CD1c-positive myeloid dendritic cell (primary cell): ENCODE measurements around the gene ZNF837.
A peak's percentile ranks its signal among the peaks of the same experiment; 100 is the strongest.

ENCODE experiments used
- DNase-seq: peaks from one replicate; pipeline ENCODE4 v3.0.0-alpha.2; 2016; ENCODE audit errors: extremely low spot score

Gene ZNF837

DNA sequence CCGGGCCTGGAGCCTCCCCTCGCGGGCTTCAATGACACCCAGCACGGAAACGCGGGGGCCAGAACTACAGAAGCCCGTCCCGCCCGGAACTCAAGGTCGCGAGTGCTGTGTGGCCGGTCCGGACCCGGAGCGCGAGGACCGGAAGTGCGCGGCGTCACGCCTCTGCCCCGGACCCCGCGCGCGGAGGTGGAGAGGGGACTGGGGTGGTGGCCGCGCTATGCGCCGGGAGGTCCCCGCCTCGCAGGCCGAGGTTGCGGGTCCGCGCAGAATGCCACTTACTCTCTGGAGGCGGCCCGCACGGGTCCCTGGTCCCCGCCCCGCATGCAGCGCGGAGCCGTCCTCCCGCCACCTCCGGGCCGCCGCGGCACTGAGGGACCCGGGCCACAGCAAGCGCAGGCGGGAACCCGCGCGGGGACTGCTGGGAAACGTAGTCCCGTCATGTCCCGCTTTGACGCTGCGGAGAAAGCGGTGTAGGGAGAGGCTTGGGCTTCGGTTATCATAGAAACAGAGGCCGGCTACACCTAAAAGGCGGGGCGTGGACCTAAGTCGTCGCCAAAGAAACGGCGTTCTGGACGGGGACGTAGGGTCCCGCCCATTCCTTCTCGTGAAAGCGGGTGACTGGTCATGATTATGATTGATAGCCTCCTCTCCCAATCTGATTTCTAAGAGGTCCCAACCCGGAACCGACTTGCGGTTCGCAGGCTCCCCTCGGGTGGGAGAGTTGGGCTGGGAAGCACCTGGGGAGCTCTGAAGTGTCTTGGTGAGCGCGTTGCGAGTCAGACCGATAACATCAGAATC lies at the start of gene ZNF837:
TSS of gene ZNF837 (minus strand) at position 369 of the 798 bp plus-strand sequence. CDS start 11,698 bp downstream, outside the sequence.
- peak; percentile 100 for DNase-seq

- no peak for DNase-seq
Observed at GRCh38 chr19:58429745-58430144, 48.9 kb upstream of the ZNF837 start.

DNA sequence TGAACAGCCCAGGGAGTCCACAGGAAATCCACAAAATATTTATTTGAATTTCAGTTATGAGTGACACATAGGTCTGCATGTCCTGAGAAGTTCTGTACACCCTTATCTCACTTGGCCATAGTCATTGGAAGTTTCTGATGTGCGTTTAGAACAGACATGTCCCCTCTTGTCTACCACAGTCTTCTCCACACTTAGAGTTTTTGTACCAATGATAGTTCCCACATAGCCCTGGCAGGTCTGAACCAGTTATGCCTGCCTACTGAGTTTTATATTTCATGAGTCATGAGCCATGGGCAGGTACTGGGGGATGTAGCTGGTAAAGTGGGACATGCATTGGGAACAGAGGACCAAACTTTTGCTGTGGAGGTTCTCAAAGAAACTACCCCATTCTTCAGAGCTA lies 47.8 kb upstream of the ZNF837 start:
- DNase-seq, result no peak

DNA sequence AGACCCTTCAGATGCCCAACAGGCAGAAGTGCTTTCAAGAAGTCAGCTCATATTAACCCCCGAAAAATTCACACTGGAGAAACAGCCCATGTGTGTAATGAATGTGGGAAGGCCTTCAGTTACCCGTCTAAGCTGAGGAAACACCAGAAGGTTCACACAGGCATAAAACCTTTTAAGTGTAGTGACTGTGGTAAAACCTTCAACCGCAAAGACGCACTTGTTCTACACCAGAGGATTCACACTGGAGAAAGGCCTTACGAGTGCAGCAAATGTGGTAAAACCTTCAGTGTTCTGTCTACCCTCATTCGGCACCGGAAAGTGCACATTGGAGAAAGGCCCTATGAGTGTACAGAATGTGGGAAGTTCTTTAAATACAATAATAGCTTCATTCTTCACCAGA lies 36.2 kb upstream of the ZNF837 start:
- DNase-seq, result no peak

GRCh38 chr19:58416604-58417003 lies 35.8 kb upstream of the ZNF837 start:
- no peak for DNase-seq

DNA sequence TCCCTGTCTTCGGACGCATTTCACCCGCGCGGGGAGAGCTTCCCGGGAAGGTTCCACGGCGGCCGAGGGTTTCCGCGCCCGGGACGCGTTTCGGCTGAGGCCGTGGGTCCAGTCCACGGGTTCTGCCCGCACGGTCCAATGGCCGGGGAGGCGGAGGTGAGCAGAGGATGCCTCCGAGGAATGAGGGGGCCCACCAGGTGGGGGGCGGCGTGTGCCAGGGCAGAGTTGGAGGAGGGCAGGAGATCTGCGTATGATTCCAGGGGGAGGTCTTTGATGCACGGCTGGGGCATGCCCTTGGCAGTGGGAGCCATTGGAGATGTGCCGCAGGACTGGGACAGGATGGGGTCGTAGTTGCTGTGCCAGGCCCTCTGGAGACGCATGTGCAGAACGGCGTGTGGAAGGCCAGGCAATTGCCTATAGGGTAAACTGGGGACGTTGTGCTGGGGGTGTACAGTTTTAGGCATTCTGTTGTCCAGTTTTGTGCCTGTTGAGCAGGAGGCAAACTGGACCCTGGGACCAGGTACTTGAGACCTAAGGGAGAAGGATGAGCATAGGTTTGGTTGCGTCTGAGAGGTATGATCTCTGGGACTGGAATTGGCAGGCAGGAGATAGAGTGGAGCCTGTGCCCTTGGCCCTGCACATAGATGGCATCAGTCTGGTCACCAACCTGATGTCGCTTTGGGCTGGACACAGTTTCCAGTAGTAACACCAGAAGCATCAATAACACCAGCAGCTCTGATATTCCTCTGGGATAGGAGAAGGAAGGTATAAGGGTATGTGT lies 28.4 kb upstream of the ZNF837 start:
- no peak for DNase-seq

DNA sequence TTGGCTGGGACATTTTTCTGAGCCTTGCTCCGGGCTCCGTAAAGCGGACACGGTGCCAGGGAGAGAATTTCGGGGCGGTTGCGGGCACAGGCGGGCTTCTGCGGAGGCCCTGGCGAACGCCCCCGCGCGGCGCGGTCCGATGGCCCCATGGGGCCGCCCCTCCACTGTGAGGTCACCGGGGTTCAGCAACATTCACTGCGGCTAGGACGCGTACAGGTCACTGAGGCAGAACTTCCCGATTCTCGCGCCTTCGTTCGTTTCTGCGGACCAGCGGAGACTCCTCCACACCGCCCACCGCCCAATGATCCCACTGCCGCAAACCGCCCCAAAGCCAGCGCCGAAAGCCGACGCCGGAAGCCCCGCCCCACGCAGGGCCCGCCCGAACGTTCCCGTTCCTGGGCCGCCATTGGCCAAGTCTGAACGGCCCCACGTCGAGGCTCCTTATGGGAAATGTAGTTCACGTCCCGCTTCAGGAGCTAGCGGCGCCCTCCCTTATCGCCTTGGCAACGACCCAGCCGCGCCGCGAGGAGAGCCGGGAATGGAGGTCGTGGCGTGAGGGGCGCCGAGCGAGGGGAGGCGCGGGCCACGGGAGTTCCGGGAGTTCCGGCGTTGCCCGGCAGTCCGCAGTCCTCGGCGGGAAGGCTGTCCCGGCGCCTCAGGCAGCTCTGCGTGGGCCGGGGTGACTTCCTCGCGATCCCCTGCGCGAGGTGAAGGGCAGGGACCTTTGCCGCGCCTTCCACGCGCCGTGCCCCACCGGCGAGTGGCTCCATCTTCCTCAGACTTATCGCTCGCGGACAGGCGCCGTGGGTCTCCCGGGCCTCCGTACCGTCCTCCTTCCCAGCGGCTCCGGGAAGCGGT lies 27.6 kb upstream of the ZNF837 start, which contains the start of gene ZNF584:
TSS of gene ZNF584 (plus strand) at position 498 of the 858 bp plus-strand sequence. CDS start 499 bp downstream, outside the sequence.
- DNase-seq, result peak; percentile 98

DNA sequence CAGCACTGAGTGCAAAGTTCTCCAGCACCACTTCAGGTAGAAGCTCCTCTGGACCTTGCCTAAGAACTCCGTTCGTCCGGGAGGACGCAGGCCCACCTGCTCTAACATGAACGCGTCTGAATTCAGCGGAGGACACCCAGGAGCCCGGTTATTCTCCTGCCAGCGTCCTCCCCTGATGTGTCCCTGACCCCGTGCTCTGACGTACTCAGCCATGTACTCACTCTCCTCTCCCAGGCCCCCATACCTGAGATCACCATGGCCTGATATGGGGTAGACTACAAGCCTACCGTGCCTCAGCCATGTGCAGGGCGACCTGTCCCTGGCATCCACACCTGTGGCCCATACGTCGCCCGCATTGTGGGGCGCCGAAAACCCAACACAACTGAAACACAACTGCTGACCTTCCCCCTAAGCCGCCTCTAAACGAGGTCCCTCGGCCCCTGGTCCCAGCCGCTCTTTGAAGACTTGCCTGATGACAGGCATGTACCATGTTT lies 26.9 kb upstream of the ZNF837 start:
- DNase-seq, result no peak

- peak; percentile 18 for DNase-seq
Observed at GRCh38 chr19:58406818-58407657, 26.2 kb upstream of the ZNF837 start.

GRCh38 chr19:58403920-58404478 lies 23.2 kb upstream of the ZNF837 start:
- peak; percentile 35 for DNase-seq

DNA sequence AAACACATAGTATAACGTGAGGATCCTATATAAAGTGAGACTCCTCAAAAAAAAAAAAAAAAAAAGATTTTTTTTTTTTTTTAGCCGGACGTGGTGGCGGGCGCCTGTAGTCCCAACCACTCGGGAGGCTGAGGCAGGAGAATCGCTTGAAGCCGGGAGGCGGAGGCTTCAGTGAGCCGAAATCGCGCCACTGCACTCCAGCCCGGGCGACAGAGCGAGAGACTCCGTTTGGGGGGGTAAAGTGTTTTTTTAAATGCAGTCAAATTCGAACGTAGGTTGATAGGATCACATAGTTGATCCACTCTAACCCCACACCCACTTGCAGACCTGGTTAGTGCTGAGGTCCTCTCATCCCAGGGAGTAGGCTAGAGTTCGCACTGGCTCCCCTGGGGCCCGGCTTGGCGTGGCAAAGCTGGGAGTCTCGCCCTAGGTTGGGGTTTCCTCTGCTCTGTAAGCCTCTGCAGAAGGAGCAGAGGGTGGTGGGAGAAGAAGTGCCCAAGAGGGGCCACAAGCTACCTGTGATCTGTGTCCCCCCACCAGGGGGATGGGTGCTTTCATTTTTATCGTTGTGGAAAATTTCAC lies 21.1 kb upstream of the ZNF837 start:
- no peak for DNase-seq

DNA sequence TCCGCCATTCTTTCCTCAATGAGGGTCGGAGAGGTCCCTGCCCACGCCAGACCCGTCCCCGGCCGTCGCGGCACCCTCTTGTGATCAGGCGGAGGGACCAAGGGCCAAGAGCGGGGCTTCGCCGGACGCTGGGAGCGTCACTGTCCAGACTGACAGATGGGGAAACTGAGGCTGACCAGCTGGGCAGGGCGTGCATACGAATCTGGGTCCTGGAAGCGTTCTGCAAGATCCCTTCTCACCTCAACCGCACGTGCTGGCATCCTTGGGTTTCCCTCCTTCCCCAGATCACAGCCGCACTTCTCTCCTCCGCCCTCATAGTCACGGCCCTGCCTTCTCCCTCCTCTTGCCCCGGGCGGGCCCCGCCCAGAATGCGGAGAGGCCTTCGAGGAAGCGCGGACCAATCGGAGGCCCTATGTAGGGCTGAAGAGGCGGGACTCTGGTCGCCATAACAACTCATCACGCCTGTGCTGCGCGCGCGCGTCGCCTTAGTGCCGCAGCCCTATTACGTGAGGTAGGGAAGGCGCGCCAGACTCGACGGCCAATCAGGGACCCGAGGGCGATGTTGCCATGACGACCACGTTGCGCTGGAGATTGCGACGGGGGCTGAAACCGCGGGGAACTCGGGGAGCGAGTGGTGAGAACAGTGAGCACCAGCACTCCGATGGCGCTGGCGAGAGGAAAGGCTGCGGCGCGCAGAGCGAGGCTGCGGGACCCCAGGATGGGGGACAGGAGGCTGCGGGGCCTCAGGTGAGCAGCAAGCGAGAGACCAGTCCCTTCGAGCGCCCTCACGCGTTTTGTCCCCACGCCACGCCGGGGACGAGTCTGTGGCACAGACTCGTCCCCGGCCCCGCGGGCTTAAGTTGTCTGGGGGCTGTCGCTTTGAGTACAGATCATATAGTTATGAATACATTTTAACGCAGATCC lies 20.3 kb upstream of the ZNF837 start:
- DNase-seq, result peak; percentile 100

DNA sequence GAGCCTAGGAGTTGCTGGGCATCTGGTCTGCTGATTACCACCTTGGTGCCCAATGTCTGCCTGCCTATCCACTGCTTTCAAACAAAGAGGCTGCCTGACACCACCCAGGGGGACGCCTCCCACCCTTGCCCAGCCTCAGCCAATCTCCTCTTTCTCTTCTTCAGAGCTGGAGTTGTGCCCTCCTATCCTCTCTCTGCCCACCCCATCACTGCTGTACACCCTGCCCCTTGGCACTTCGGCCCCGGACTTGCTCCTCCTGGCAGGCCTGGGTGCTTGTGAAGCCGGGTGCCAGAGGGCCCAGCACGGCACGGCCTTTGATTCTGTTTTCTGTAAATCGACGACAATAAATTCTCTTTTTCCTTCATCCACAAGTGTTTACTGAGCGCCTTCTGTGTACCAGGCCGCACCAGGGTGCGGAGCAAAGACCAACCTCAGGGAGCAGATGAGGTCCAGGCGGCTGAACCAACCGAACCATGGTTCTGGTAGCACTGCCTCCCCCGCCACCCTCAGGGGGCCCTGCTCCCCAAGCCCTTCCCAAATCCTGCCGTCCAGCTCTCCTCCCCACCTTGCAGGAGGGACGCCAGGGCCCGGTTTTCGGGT lies 19.6 kb upstream of the ZNF837 start:
- no peak for DNase-seq

GRCh38 chr19:58399903-58400302 lies 19.1 kb upstream of the ZNF837 start:
- DNase-seq, result no peak

DNA sequence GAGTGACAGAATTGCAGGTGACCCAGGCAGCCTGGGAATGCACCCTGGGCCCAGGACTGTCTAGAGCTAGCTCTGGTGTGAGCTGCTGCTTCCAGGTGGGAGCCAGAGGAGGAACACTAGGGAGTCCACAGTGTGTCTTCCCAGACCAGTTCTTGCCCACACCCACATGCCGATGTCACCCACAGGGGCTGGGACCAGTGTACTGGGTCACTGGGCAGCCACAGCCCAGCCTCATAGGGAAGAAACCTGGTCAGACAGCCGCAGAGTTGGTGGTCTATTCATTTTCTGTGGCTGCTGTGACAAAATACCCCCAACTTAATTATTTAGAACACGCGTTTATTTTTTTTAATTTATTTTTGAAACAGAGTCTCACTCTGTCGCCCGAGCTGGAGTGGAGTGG lies 17.7 kb upstream of the ZNF837 start:
- no peak for DNase-seq

- DNase-seq, result no peak
Observed at GRCh38 chr19:58398087-58398486, 17.3 kb upstream of the ZNF837 start.

GRCh38 chr19:58397533-58398037 lies 16.8 kb upstream of the ZNF837 start:
- no peak for DNase-seq
